Right lung (tissue), 5 donors: ENCODE measurements around the gene ELF2. TPM values are rescaled to one million over a fixed set of nuclear protein-coding genes. Genes with fewer than 3 reads are reported as not detected.
"Not testable (repeated sequence)": the region's sequence is repeated elsewhere in the genome, so short reads cannot be mapped to it uniquely, and the experiment has no call there.

Source experiments
- DNase-seq, 2 donors: peaks; one replicate each; pipeline ENCODE4 v3.0.0-alpha.2; 2013
- polyA plus RNA-seq, 5 donors: library from polyadenylated mRNA; unstranded; fragments of 120-200 nt; gene quantifications; one replicate each; pipeline versions ENCODE4 v1.2.1 to v1.2.3, GENCODE V29; 2013; ENCODE audit warnings: inconsistent platforms in 1 of 5, low replicate concordance in 1 of 5; ENCODE audit not compliant: insufficient read length in 5 of 5, insufficient read depth in 1 of 5

ELF2 gene
- polyA plus RNA-seq, 5 donors, result 51.3 to 80.7 (median 71.2) TPM

DNA sequence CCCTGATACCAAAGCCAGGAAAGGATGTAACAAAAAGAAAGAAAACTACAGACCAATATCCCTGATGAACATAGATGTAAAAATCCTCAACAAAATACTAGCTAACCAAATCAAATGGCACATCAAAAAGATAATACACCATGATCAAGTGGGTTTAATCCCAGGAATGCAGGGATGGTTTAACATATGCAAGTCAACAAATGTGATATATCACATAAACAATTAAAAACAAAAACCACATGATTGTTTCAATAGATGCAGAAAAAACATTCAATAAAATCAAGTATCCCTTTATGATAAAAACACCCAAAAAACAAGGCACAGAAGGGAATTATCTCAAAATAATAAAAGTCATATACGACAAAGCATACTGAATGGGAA lies 31.5 kb downstream of the ELF2 start:
- DNase-seq, result no peak

DNA sequence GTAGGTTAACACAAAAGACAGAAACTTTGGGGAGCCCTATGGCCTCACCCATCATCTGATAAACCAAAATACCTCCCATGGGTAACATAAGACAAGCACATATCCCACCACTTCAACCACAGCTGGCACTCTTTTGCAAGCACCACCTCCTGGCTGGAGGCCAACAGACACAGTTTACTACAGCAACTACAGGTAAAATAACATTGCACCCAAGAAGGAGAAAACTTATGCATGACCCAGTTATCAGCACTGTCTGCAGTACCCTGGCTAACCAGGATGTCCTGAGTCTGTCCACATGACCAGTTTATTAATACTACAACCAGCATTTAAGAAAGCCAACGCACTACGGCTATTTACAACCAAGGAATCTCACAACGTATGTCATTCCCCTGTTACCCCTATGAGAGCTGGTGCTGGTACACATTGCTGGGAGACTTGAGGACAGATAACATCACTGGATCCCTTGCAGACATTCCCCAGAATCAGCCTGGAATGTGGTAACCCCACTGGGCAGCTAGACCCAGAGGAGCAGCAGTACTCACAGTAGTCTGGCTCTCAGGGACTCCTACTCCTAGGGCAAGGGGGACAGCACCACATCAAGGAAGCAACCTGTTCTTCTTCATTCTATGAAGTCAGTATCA lies 32.0 kb downstream of the ELF2 start:
- no peak for DNase-seq

- DNase-seq, result no peak
Observed at GRCh38 chr4:139144161-139144859, 32.7 kb downstream of the ELF2 start.

GRCh38 chr4:139142980-139143379 lies 34.0 kb downstream of the ELF2 start:
- no peak for DNase-seq

DNA sequence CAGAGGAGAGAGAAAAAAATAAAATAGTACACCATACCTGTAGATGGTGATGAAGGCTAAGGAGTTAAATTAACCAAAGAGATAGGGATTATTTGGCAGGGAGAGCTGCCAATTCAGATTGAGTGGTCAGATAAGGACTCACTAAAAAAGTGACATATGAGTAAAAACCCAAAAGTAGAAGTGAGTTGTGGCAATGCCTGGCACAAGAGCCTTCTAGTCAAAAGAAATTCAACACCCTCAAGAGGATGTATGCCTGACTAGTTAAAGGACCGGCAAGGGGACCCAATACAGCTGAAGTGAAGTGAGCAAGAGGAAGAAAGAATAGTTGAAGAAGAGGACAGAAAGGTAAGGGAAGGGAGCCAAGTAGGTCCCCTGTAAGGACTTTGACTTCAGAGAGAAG lies 34.9 kb downstream of the ELF2 start:
- no peak for DNase-seq

DNA sequence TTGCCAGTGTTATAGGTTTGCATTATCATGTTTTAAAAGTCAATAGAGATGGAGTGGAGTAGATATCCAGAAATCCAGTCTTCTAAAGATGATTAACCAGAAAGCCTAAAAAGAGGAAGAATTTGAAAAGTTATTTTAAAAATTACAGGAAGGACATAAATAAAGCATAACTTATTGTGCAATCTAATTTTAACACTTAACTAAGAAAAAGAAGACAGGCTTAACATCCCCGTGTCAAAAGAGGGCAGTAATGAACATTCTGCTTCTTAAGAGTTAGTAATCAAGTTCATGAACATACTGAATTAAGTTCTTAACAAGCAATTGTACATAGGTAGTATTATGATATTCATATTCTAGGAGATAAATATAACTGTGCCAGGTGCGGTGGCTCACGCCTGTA lies 39.3 kb downstream of the ELF2 start:
- no peak for DNase-seq

- DNase-seq, result no peak
Observed at GRCh38 chr4:139134403-139134802, 42.6 kb downstream of the ELF2 start.

GRCh38 chr4:139131209-139131870 lies 45.7 kb downstream of the ELF2 start:
- DNase-seq, result peak; percentile 18 to 35

GRCh38 chr4:139129206-139129605 lies 47.8 kb downstream of the ELF2 start:
- DNase-seq, result no peak

DNA sequence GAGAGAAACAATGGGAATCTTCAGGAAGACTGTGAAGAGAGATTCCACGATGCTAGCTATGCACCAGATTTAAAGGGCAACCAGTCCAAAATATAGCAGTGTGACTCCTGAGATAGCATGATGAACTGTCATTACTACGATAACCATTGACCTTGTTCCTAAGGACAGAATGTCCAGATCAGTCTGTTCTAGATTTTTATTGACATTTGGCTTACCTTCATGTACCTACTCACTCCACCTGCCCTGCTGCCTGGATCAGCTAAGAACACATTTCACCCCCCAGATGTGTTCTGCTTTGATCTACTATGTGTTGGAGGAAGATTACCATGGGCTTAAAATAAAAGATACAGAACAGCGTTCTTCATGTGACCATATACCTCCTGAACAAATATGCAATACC lies 50.1 kb downstream of the ELF2 start:
- DNase-seq, result no peak

DNA sequence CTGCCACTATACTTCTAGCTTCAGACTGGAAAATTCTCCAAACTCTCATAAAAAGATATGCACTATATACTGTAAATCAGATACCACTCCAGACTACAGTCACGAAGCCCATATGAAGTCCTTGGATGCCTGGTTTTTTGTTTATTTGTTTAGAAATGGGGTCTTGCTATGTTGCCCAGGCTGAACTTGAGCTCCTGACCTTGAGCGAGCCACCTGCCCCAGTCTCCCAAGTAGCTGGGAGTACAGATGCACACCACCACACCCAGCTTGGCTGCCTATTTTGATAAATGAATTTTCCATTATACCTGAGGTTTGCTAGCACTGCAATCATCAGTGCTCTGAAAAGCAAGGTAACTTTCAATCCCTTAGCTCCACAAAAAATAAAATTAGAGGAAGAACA lies 53.1 kb downstream of the ELF2 start:
- no peak for DNase-seq

DNA sequence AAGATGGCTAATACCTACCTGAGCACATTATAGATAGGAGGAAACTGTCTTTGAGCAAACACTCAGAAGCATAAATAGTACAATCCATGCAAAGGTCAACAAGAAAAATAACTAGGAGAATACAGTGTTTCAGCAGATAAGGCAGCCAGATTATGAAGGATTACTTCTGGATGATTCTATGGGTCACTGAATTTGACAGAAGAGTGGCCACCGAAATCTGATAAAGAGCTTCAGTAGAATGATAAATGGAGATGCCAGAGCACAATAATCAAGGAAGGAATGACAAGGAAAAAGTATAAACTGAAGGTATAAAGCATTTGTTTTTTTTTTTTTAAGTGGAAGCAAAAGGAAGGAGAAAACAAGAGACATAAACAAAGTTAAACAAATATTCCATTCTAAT lies 58.7 kb downstream of the ELF2 start:
- no peak for DNase-seq

- no peak for DNase-seq
Observed at GRCh38 chr4:139115226-139115625, 61.8 kb downstream of the ELF2 start.

- DNase-seq, result not testable (repeated sequence)
Observed at GRCh38 chr4:139114795-139115194, 62.2 kb downstream of the ELF2 start.

- no peak for DNase-seq
Observed at GRCh38 chr4:139112650-139113049, 64.4 kb downstream of the ELF2 start.

GRCh38 chr4:139108567-139109128 lies 68.4 kb downstream of the ELF2 start:
- DNase-seq, result no peak

- peak; percentile 59 to 69 for DNase-seq
Observed at GRCh38 chr4:139099366-139099982, 77.5 kb downstream of the ELF2 start.

- no peak for DNase-seq
Observed at GRCh38 chr4:139092271-139092670, 84.7 kb downstream of the ELF2 start.

- no peak for DNase-seq
Observed at GRCh38 chr4:139085141-139085540, 91.9 kb downstream of the ELF2 start.

DNA sequence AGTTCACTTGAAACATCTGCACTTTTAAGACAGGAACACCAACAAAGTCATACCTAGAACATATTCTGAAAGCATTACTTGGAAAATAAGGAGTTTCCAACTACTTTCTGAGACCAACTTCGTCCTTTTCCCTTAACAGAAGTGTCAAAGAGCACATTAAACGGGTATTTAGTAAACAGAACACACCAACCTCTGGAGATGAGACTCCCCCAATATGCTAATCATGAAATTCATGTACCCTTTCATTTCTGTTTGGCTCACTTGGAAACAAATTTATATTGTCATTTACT lies 92.3 kb downstream of the ELF2 start:
- no peak for DNase-seq

- DNase-seq, result peak; percentile 85 to 87
Observed at GRCh38 chr4:139083956-139084803, 92.8 kb downstream of the ELF2 start.

- peak in 1 of 2 donors; percentile 60 for DNase-seq
Observed at GRCh38 chr4:139083607-139083955, 93.4 kb downstream of the ELF2 start.
